T-helper 22 cell (primary cell): ENCODE data around the gene TESK2.

Experiments
- DNase-seq: peaks from one replicate; pipeline ENCODE4 v3.0.0-alpha.2; 2020; ENCODE audit warnings: low read depth

The TESK2 gene

GRCh38 chr1:45304311-45305081, 186.5 kb downstream of the TESK2 start:
- DNase-seq, result no peak

- peak; percentile 96 for DNase-seq
Observed at GRCh38 chr1:45303520-45304310, 187.2 kb downstream of the TESK2 start.

- no peak for DNase-seq
Observed at GRCh38 chr1:45302505-45303150, 188.3 kb downstream of the TESK2 start.

GRCh38 chr1:45300669-45300997, 190.3 kb downstream of the TESK2 start:
- DNase-seq, result no peak

- DNase-seq, result no peak
Observed at GRCh38 chr1:45299981-45300668, 190.8 kb downstream of the TESK2 start.

GRCh38 chr1:45299296-45299695, 191.7 kb downstream of the TESK2 start:
- DNase-seq, result no peak

- DNase-seq, result no peak
Observed at GRCh38 chr1:45297666-45298356, 193.2 kb downstream of the TESK2 start.
